Thyroid gland (tissue), 4 donors: ENCODE data around the gene PHC2. TPM values are rescaled to one million over a fixed set of nuclear protein-coding genes. Genes with fewer than 3 reads are reported as not detected.

Source experiments
- DNase-seq, 2 donors: peaks; one replicate each; pipeline ENCODE4 v3.0.0-alpha.2; 2019
- H3K27ac ChIP-seq, 3 donors: fragments of 200-600 bp; sonication (generic); 1 replicate in 2 of 3; 2 replicates in 1 of 3; pipeline ENCODE4 v1.5.1; 2016 to 2019; ENCODE audit warnings: mild to moderate bottlenecking in 1 of 3, moderate library complexity in 1 of 3
- H3K27me3 ChIP-seq: fragments of 200-600 bp; sonication (generic); one replicate; pipeline ENCODE4 v1.5.1; 2019
- H3K36me3 ChIP-seq, 2 donors: fragments of 200-600 bp; sonication (generic); one replicate each; pipeline ENCODE4 v1.5.1; 2016 to 2019
- H3K4me1 ChIP-seq, 2 donors: fragments of 200-600 bp; sonication (generic); one replicate each; pipeline ENCODE4 v1.5.1; 2017 to 2019
- H3K4me3 ChIP-seq, 3 donors: fragments of 200-600 bp; sonication (generic); replicated peaks in 1 of 3; 1 replicate in 2 of 3; 2 replicates in 1 of 3; pipeline ENCODE4 v1.5.1; 2016; ENCODE audit warnings: mild to moderate bottlenecking in 1 of 3
- H3K9me3 ChIP-seq: fragments of 200-600 bp; sonication (generic); one replicate; pipeline ENCODE4 v1.5.1; 2017
- POLR2A ChIP-seq, 2 donors: fragments of 450-650 bp; IDR thresholded peaks; one replicate each; pipeline ENCODE4 v1.6.1; 2017; ENCODE audit warnings: antibody characterized with exemption in 2 of 2, mild to moderate bottlenecking in 2 of 2, moderate library complexity in 1 of 2
- WGBS, 2 donors: methylation state at CpG; one replicate each; pipeline ENCODE4 v1.1.5; 2017; 5-methylcytosine and 5-hydroxymethylcytosine counted together
- intact Hi-C: fragments of 100-400 bp; cut with DNase I; formaldehyde crosslinking; loops from one replicate; pipeline ENCODE4 v1.15.1; 2023
- total RNA-seq, 4 donors: library from RNA; depleted of rRNA; stranded (reverse); fragments of >200 nt; gene quantifications; one replicate each; pipeline ENCODE4 v1.2.3, GENCODE V29; 2016
- TF ChIP-seq, protein P1 (sequence below), 6 experiments: fragments of 200-600 bp in 3 of 6; fragments of 450-650 bp in 3 of 6; sonication (generic) in 3 of 6; IDR thresholded peaks; one replicate each; pipeline ENCODE4 v1.5.1; 2016 to 2019; ENCODE audit warnings: antibody characterized with exemption in 6 of 6, mild to moderate bottlenecking in 2 of 6, inconsistent platforms in 1 of 6, moderate library complexity in 1 of 6

PHC2 gene
- total RNA-seq, 4 donors from 2014 or later: 86.8 to 150 (median 113) TPM

DNA sequence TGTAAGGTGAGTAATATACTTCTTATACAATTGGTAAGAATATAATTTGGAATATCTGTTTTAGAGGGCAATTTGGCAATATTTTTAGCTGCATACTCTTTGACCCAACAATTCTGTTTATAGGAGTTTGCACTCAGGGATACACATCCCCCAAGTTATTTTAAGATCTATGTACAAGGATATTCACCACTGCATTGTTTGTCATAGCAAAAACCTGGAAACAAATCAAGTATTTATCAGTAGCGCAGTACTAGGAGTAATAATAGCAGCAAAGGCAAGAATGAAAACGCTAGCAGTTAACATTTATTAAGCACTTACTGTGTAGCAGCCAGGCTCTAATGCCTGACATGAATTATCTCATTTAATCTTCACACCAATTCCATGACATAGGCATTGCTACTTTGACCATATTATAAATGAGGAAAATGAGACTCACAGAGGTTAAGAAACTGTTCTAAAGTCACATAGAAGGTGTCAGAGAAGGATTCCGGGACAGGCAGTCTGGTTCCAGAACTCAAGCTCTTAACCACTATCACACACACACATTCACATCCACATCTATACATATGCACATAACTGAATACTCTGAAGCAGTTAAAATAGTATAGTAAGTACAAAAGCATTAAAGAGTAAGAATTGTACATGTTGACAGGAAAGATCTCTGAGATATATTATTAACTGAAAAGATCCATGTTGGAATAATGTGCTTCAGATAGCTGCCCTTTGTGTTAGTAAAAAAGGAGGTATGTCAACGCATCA, 30.6 kb downstream of the PHC2 start:
- TF ChIP-seq, protein P1, sequence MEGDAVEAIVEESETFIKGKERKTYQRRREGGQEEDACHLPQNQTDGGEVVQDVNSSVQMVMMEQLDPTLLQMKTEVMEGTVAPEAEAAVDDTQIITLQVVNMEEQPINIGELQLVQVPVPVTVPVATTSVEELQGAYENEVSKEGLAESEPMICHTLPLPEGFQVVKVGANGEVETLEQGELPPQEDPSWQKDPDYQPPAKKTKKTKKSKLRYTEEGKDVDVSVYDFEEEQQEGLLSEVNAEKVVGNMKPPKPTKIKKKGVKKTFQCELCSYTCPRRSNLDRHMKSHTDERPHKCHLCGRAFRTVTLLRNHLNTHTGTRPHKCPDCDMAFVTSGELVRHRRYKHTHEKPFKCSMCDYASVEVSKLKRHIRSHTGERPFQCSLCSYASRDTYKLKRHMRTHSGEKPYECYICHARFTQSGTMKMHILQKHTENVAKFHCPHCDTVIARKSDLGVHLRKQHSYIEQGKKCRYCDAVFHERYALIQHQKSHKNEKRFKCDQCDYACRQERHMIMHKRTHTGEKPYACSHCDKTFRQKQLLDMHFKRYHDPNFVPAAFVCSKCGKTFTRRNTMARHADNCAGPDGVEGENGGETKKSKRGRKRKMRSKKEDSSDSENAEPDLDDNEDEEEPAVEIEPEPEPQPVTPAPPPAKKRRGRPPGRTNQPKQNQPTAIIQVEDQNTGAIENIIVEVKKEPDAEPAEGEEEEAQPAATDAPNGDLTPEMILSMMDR (IDR thresholded peaks at IDR 0.05): no peak
- no peak for TF ChIP-seq POLR2A (IDR thresholded peaks at IDR 0.05)
- H3K27me3 ChIP-seq: no peaks in the 10 kb centered on the region
- no peaks in the 10 kb centered on the region for H3K36me3 ChIP-seq
- peaks cover 19 to 21% of the 10 kb centered on the region in 2 donors for H3K4me1 ChIP-seq
- H3K27ac ChIP-seq: no peak overlapping the region
- no peaks in the 10 kb centered on the region for H3K9me3 ChIP-seq
- 85 to 86% methylated on average over 4 of the region's 4 CpGs for WGBS, 2 donors
- intact Hi-C loops: no loop called here
- no peak for DNase-seq
- no peak overlapping the region for H3K4me3 ChIP-seq

GRCh38 chr1:33399375-33399774, 31.5 kb downstream of the PHC2 start:
- TF ChIP-seq POLR2A (IDR thresholded peaks at IDR 0.05): no peak
- TF ChIP-seq, protein P1 (IDR thresholded peaks at IDR 0.05): no peak
- 75 to 80% methylated on average over 3 of the region's 3 CpGs for WGBS, 2 donors
- intact Hi-C loops: no loop called here
- H3K4me3 ChIP-seq: no peak overlapping the region
- no peaks in the 10 kb centered on the region for H3K9me3 ChIP-seq
- no peaks in the 10 kb centered on the region for H3K36me3 ChIP-seq
- H3K27me3 ChIP-seq: no peaks in the 10 kb centered on the region
- peaks cover 19 to 21% of the 10 kb centered on the region in 2 donors for H3K4me1 ChIP-seq
- H3K27ac ChIP-seq: no peak overlapping the region
- DNase-seq: no peak

DNA sequence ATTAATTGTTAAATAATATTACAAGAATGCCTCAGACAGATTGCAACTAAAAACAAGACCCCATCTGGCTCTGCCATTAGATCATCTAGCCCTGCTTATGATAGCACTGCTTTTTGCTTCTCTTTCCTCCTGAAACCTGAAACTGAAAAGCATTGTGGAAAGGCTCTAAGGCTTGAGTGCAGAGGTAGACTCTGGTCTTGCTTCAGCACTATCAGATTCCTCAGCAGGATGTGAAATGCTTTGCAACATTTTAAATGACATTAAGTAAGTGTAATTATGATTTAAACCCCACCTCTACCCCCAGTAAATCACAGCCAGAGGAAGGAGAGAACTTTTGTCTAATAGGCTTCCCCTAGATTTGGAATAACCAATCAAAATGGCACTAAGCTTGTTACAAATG, 32.9 kb downstream of the PHC2 start:
- TF ChIP-seq, protein P1 (IDR thresholded peaks at IDR 0.05): no peak
- no peak for TF ChIP-seq POLR2A (IDR thresholded peaks at IDR 0.05)
- intact Hi-C loops: no loop called here
- Histone ChIP-seq H3K36me3 (no peaks in the 10 kb centered on the region), H3K27me3 (no peaks in the 10 kb centered on the region), H3K4me3 (no peak overlapping the region), H3K9me3 (no peaks in the 10 kb centered on the region), H3K27ac (no peak overlapping the region), H3K4me1 (peaks cover 19 to 25% of the 10 kb centered on the region in 2 donors)
- no peak for DNase-seq

GRCh38 chr1:33397125-33397506, 33.8 kb downstream of the PHC2 start:
- WGBS, 2 donors: 17 to 19% methylated on average over 2 of the region's 2 CpGs
- Histone ChIP-seq H3K27me3 (no peaks in the 10 kb centered on the region), H3K27ac (peak overlapping the region in 2 of 3 donors; percentile 39 to 52), H3K4me1 (peaks cover 19 to 26% of the 10 kb centered on the region in 2 donors), H3K4me3 (no peak overlapping the region), H3K36me3 (no peaks in the 10 kb centered on the region), H3K9me3 (no peaks in the 10 kb centered on the region)
- intact Hi-C loops: no loop called here
- peak; percentile 71 to 77 for DNase-seq
- no peak for TF ChIP-seq POLR2A (IDR thresholded peaks at IDR 0.05)
- TF ChIP-seq, protein P1 (IDR thresholded peaks at IDR 0.05): peak in 2 of 6 experiments; percentile 30 to 32
